HG03442 (cell line): ENCODE measurements around the gene AGPAT3.
A peak's percentile ranks its signal among the peaks of the same experiment; 100 is the strongest.

Experiments
- ATAC-seq: cut with Tn5 transposase; IDR thresholded peaks from one replicate; pipeline ENCODE4 v1.9.1; 2021; ENCODE audit warnings: mild to moderate bottlenecking, moderate library complexity; ENCODE audit not compliant: unreplicated experiment

AGPAT3 gene

GRCh38 chr21:43934716-43935705 is 70.0 kb downstream of the AGPAT3 start:
- ATAC-seq: no peak

GRCh38 chr21:43935711-43936110 is 70.7 kb downstream of the AGPAT3 start:
- no peak for ATAC-seq

GRCh38 chr21:43936247-43936967 is 71.4 kb downstream of the AGPAT3 start:
- no peak for ATAC-seq

- ATAC-seq: no peak
Observed at GRCh38 chr21:43937051-43937832, 72.2 kb downstream of the AGPAT3 start.

GRCh38 chr21:43937891-43938309 is 72.9 kb downstream of the AGPAT3 start:
- ATAC-seq: no peak

- ATAC-seq: peak; percentile 70
Observed at GRCh38 chr21:43938751-43939442, 73.9 kb downstream of the AGPAT3 start.

- no peak for ATAC-seq
Observed at GRCh38 chr21:43939443-43940328, 74.7 kb downstream of the AGPAT3 start.

- no peak for ATAC-seq
Observed at GRCh38 chr21:43940329-43941050, 75.5 kb downstream of the AGPAT3 start.

- ATAC-seq: no peak
Observed at GRCh38 chr21:43942201-43942600, 77.2 kb downstream of the AGPAT3 start.

GRCh38 chr21:43942621-43943020 is 77.6 kb downstream of the AGPAT3 start:
- ATAC-seq: no peak

- no peak for ATAC-seq
Observed at GRCh38 chr21:43943512-43944077, 78.6 kb downstream of the AGPAT3 start.

- no peak for ATAC-seq
Observed at GRCh38 chr21:43944078-43944633, 79.1 kb downstream of the AGPAT3 start.

- ATAC-seq: no peak
Observed at GRCh38 chr21:43944757-43945156, 79.7 kb downstream of the AGPAT3 start.

GRCh38 chr21:43948740-43949498 is 83.9 kb downstream of the AGPAT3 start:
- no peak for ATAC-seq

- ATAC-seq: no peak
Observed at GRCh38 chr21:43949499-43950208, 84.6 kb downstream of the AGPAT3 start.

GRCh38 chr21:43950481-43950880 is 85.5 kb downstream of the AGPAT3 start:
- ATAC-seq: no peak

- ATAC-seq: no peak
Observed at GRCh38 chr21:43950936-43951335, 85.9 kb downstream of the AGPAT3 start.
